HG02571 (cell line): ENCODE results near the gene LAMB2.

Source experiments
- ATAC-seq: cut with Tn5 transposase; IDR thresholded peaks from one replicate; pipeline ENCODE4 v1.9.1; 2021; ENCODE audit warnings: mild to moderate bottlenecking, moderate library complexity; ENCODE audit not compliant: unreplicated experiment

LAMB2 gene

DNA sequence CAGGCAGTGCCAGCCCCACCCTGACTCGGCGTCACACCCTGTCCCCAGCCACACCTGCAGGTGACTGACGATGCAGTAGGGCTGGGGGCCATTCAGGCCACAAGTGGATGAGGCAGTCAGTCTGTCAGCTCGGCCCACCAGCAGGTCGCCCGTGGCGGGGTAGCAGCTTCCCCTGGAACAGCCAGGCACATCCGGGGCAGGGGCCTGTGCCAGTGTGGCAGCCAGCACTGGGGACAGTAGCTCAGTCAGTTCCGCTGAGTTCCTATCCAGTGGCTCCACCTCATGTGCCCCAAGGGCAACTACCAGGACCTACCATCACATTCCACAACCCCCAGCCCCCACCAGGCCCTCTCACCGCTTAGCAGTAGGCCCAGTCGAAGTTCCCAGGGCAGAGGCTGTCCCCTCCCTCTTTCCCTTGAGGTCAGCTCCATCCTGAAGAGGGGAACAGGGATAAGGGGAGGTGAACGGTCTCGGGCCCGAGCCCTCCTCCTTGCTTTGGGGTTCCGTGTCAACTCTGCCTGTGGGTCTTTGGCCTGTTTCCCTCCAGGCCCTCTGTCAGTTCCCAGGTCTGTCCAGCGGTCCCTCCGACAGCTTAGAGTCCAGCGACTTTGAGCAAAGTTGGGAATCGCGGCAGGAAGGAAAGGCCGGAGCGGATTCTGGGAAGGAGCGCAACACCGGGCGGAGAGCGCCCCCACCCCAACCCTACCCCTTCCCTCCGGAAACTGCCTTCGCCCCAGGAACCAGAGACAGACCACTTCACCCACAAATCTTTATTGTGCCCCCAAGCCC, at the start of gene LAMB2:
LAMB2 (minus strand) TSS at position 614 of the 789 bp plus-strand sequence; CDS start at position 431, 183 bp downstream.
- ATAC-seq = no peak

DNA sequence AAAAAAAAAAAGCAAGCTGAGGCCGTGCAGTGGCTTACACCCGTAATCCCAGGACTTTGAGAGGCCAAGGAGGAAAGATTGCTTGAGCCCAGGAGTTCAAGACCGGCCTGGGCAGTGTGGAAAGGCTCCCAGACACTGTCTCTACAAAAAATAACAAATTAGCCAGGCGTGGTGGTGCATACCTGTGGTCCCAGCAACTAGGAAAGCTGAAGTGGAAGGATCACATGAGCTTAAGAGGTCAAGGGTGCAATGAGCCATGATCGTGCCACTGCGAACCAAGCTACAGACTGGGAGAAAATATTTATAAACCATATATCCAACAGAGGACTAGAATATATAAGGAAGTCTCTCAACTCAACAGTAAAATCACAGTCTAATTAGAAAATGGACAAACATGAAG, 48.5 kb upstream of the LAMB2 start:
- ATAC-seq = no peak

DNA sequence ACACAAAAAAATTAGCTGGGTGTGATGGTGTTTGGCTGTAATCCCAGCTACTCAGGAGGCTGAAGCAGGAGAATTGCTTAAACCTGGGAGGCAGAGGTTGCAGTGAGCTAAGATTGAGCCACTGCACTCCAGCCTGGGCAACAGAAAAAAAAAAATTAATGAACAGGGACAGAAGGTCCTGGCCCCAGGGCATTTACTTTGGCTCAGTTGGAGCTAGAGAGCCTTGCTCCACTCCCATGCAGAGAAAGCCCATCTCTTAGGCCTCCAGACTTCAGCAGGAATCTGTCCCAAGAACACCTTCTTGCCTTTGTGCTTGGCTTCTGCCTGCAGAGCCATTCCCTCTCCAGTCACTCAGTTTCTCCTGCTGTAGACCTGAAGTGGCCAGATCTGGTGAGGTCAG, 47.3 kb upstream of the LAMB2 start:
- ATAC-seq = no peak

DNA sequence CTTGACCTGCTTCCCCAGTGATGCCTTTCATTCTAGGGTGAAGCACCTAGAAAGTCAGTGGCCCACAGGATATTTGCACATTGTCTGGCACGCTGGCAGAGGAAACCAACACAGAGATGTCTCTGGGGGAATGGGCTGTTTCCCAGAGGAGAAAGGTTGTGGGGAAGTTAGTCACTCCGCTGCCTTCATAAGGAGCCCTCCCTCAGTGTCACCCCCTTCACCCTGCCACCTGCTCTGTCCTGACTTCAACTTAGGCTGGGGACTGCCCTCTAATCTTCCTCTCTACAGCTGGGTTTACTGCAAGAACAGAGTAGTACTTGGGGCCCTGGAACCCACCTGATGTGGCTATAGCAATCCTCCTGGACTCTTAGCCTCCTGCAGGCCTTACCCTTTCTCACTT, 44.2 kb upstream of the LAMB2 start:
- ATAC-seq = no peak

DNA sequence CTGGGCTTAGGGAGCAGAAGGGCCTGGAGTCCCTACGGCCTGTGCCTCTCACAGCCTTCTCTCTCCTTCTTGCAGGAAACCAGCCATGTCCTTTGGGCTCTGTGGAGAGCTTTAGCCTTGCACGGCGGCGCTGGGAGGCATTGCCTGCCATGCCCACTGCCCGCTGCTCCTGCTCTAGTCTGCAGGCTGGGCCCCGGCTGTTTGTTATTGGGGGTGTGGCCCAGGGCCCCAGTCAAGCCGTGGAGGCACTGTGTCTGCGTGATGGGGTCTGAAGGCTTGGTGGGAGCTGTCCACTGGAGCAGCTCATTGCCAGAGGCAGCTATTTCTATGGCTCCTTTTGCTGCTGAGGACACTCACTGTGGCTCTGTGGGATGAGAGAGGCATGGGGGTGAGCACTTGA, 42.7 kb upstream of the LAMB2 start:
- ATAC-seq = no peak

DNA sequence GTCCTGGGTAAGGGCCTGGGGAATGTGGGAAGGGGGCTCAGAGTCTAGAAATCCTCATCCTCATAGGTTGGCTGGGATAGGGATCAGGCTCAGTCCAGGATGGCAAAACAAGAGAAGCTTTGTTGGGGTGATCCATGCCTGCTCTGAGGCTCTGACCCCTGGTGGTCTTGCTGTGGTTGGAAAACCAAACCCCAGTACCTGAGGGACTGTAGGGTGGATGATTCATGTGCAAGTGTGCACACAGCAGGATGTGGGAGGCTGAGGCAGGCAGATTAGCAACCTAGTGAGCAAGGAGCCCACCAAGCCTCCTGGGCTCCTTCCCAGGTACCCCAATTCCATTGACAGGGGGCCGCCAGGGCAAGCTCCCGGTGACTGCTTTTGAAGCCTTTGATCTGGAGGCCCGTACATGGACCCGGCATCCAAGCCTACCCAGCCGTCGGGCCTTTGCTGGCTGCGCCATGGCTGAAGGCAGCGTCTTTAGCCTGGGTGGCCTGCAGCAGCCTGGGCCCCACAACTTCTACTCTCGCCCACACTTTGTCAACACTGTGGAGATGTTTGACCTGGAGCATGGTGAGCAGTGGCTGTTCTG, 41.6 kb upstream of the LAMB2 start:
- ATAC-seq = no peak

DNA sequence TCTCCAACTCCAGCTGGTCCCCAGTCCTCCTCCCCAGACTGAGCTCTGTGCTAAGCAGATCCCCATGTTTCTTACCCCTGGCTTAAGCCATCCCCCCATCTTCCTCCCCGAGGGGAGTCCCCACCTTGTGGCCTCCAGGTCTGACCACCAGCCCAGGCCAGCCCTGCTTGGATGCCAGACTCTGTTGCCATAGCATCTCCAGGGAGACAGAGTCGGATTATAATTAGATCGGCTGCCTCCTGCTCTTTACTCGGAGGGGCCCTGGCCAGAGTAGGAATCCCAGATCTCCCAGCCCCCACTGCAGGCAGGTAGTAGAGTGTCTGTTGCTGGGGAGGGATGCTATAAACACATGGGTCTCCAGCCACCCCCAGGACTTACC, 40.9 kb upstream of the LAMB2 start:
- no peak for ATAC-seq

DNA sequence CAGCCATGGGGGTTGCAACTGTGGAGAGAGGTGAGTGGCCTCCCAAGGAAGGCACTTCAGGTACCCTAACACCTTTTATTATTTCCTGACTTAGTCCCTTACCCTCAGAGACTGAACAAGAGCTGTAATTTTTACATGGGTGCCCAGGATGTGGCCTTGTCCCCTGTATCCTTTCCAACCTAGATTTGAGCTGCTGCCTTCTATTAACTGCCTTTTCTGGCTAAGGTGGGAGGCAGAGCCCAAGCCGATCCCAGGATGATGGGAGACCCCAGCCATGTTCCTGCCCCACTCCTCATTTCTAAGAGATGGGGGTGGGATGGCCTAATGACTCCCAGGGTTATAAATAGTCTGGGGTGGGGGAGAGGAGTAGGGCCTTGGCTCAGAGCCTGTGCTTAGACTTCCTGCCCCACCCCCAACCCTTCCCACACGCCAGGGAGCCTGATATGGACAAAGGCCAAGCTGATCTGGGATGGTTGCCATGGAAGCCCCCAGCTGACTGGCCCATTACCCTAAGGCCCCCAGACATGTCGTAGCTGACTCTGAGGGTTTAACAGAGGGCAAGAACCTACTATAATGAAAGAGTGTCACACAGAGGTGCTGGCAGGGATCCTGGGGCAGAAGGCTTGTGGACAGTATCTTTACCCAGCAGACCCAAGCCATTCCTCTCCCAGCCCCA, 40.4 kb upstream of the LAMB2 start:
- ATAC-seq = no peak

DNA sequence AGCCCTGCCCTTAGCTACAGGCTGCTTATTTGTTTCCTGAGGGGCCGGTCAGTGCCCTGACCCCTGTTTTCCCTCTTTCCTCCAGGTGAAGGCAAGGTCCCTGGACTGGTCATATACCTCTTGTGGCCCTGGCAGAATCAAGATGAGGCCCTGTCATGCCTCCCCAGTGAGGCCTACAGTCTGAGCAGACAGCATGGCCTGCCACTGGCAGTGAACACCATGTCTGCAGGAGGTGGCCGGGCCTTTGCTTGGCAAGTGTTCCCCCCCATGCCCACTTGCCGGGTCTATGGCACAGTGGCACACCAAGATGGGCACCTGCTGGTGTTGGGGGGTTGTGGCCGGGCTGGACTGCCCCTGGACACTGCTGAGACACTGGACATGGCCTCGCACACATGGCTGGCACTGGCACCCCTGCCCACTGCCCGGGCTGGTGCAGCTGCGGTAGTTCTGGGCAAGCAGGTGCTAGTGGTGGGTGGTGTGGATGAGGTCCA, 39.7 kb upstream of the LAMB2 start:
- no peak for ATAC-seq

DNA sequence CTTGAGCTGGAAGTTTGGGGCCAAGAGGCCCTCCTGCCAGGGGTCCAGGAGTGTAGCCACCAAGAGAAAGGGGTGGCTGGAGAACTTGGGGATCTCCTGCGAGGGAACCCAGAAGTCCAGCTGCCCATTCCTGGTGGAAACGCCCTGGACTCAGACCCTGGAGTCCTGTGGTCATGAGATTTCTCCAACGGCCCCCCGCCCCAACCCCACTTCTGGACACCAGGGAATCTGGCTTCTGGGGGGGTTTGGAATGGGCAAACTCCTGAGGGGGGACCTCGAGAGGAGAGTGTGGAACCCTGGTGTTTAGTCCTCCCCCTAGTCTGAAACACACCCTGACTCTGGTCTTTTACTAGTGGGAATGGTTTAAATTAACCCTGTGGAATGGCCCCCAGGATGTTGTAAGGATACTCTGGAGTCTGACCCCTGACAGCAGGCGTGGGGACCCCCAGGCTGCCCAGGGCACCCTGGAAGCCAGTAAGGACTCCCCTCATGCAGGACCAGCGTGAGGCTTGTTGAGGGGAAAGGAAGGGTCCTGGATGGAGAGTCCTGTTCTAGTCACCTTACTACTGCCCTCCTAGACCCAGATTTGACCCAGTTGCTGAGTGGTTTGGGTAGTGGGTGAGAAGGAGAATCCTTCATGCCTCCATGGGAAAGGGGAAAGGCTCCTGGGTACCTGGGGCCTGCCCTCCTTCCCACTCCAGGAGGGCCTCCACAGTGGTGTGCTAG, 39.1 kb upstream of the LAMB2 start:
- no peak for ATAC-seq

DNA sequence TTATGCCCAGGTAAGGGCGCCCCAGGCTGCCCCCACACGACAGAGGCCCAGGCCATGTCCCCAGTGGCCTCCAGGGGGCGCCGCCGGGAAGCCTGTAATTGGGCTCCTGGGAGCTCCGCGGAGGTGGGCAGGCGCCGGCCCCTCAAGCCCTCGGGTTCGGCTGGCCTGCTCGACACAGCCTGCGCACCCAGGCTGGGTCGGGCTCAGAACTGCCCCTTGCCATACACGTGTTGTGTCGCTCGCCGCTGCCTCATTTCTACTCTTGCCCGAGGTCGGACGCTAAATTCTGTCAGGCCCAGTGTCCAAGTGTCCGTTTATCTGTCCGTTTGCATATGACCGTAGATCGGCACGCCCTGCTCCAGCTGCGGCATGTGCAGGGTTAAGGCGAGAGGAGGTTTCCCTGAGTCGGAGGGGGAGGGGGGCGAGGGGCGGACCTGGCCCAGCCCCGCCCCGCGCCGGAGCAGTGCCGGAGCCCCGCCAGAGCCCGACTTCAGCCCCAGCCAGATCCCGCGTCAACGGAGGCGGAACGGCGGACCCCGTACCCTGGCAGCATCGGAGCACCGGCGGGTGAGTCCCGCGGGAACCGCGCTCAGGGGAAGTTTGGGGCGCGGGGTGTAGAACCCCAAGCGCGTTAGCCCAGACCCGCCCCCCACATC, 38.4 kb upstream of the LAMB2 start, which contains the start of gene KLHDC8B:
KLHDC8B (plus strand) TSS at position 480 of the 656 bp plus-strand sequence. CDS start 1,172 bp downstream, outside the sequence.
- no peak for ATAC-seq

DNA sequence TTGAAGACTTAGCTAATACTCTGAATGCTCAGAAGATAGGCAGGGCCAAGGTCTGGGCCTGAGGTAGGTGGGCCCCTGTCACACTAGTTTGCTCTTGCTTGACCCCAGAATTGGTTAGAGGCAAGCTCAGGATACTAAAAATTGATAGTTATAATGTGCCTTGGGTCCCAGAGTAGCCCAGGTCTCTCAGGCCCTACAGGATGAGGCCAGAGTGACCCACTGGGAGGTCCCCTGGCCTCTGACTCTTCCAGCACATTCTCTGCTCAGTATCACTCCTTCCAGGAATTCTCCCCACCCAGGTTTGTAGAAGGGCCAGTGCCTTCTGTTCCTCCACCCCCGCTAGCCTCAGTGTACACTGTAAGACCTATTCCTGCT, 37.9 kb upstream of the LAMB2 start:
- no peak for ATAC-seq

DNA sequence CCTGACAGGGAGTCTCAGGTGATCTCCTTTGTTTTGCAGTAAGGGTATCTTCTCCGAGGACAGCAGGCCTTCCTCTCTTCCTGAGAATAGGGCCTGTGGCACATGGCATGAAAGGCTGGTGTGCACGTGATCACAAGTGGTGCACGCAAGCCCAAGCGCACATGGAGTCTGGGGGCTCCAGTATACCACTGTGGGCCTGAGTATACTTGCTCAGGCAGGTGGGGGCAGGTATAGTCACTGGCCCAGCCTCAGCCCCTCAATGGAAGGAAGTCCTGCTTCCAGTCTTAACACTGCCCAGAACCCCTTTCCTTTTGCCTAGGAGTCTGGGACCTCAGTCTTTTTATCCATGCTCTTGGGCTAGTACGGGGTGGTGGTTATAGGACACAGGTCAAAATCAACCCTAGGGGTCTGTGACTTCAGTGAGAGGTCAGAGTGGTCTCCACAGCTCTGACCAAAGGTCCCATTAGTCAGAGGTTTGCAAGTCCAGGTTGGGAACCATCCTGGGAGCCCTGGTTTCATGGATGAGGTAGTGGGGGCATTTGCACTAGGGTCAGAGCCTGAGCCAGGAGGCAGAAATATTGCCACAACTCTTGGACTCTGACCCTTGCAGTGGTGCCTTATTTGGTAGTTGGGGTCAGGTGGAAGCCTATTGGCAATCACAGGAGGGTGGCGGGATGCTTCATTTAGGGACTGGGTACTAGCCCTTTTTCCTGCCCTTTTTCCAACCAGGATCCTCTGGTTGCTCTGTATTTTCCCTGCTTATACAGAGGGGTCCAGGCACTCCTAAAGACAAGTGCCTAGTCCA, 34.1 kb upstream of the LAMB2 start:
- no peak for ATAC-seq

DNA sequence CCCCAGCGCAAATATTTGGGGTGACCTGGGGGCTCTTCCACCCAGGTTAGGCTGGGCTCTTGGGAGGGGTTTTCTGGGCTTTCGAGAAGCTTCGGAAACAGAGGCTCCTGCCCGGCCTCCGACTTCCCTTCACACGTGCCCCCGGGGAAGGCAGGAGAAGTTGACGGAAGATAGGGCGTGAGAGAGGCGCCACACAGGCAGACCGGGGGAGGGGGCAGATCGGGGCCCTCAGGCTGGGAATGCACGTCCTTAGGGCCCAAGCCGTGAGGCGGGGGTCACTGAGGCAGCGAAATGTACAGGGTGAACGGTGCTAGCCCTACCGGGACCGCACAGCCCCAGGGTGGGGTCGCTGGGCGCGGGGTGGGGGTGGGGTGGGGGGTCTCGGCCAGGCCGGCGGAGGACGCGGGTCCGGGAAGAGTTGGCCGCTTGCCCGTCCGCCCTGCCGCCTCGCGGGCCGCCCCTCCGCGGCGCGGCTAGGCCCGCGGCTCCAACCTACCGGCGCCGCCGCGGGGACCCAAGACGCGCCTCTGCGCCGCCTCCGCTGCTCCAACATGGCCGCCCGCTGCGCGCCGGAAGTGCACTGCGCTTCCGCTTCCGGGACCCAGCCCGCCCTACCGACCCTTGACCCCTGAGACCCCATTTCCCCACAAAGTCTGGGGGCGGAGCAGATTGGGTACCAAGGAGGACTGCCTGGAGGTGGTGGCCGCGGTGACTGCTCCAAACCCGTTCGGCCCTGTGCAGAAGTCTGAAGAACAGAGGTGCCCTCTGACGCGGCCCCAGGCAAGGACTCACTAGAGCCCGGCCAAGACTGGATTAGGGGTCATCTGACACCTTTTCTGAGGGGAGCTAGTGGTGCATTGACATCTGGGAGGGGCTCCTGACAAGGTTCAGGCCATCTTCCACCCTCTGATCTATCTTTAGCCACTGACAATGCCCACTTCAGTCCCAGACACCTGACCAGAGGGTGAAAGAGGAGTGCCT, 33.2 kb upstream of the LAMB2 start, which contains the start of gene CCDC71:
CCDC71 (minus strand) TSS at position 561 of the 981 bp plus-strand sequence. CDS start 2,123 bp downstream, outside the sequence.
- no peak for ATAC-seq

DNA sequence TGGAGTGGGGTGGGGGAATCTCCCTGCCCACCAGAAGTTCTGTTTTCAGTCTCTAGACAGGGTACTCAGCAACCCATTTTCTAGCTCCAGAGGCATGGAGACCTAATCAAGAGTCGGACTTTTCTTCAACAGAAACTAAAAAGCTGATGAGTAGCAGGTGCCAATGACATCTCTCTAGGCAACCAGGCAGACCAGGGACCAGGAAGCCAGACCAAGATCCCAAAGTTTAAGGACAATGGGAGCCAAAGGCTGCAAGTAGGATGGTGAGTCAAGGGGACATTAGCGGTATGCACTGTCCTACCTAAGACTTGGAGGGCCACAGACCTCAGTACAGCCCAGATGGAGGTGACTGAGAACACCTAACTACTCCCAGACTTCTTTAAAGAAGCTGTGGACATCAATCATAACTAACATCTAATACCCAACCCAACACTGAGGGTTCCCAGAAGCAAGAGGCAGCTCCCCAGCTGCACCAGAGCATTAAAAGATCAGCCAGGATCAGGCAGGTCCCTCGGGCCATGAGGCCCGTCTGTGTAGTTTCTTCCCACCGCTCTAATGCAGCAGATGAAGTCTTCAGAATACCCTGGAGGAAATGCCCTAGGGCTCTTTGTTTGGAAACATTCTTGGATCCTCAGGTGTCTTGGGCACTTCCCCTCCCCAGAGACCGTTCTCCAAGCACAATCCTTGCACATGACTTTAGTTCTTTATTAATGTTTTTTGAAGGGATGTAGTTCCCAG, 32.3 kb upstream of the LAMB2 start:
- ATAC-seq = no peak

DNA sequence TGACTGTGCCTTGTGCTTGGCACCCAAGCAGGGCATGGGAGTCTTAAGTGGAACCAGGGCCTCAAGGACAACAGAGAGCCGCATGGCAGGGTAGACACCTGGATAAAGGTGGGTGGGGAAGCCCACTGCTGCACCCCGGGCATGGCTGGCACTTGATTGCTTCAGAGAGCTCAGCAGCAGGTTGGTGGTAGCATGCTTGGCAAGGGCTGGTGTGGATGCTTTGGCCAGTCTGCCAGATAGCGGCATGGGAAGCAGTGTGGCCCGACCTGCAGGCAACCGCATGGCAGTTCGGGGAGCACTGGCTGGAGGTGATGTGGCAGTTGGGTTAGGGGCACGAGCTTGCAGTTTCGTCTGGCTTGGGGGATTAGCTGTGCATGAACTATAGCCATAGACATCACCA, 30.8 kb upstream of the LAMB2 start:
- no peak for ATAC-seq

DNA sequence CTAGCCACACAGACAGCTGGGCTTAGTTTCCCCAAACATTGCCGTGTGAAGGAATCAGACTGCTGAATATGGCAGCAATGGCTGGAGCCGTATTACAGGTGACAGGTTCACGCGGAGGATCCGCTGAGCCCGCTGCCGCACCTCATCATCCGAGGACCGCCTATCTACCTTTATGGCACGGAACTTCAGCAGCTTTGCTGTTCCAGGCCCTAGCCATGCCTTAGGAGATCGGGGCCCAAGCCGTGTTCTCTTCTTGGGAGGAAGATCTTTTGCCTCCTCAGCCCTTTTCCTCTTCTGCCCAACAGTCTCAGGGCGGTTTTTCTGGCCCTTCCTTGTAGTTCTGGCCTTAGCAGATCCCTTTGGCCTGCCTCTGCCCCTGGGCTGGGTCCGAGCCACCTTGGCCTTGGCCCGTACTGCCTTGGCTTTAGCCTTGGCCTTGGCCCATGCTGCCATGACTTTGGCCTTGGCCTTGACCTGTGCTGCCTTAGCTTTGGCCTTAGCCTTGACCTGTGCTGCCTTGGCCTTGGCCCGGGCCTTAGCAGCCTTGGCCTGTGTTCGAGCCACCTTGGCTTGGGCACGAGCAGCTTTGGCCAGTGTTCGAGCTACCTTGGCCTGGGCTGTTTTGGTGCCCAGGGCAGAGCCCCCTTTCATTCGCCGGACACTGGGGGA, 30.0 kb upstream of the LAMB2 start:
- ATAC-seq = no peak
